ENCODE results near the gene MTIF3.
A peak's percentile ranks its signal among the peaks of the same experiment; 100 is the strongest.

DNA sequence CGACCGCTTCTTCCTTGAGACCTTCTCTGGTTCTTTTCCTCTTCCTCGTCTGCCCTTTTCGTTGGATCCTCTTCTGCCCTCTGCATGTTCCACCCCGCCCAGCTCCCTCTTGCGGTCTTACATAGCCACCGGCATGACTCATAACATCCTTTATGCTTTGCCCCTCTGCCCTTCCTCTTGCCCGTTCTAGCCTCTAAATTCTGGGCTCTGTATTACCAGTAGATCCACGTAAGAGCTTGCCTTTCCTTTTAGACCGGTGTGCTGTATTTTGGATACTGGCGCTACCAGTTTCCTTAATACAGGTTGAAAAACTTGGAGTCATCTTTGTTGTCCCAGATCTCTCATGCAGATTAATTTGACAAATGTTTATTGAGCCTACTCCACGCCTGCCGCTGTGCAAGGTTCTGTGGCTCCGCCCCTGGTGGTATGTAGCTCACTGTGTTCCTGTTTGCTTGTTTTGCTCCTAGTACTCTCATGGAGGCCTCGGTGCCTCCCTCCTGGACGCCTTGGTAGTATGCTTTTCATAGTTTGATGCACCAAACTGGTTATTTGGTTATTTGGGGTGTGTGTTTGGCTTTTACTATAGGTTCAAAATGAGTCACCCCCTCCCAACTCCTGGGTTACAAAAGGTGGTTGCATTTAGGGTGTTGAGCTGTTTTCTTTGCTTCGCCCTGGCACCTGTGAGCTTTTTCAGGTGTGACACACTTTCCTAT lies 24.3 kb downstream of the MTIF3 start:
- TF ChIP-seq, protein P1, sequence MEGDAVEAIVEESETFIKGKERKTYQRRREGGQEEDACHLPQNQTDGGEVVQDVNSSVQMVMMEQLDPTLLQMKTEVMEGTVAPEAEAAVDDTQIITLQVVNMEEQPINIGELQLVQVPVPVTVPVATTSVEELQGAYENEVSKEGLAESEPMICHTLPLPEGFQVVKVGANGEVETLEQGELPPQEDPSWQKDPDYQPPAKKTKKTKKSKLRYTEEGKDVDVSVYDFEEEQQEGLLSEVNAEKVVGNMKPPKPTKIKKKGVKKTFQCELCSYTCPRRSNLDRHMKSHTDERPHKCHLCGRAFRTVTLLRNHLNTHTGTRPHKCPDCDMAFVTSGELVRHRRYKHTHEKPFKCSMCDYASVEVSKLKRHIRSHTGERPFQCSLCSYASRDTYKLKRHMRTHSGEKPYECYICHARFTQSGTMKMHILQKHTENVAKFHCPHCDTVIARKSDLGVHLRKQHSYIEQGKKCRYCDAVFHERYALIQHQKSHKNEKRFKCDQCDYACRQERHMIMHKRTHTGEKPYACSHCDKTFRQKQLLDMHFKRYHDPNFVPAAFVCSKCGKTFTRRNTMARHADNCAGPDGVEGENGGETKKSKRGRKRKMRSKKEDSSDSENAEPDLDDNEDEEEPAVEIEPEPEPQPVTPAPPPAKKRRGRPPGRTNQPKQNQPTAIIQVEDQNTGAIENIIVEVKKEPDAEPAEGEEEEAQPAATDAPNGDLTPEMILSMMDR (IDR thresholded peaks at IDR 0.05), result peak; percentile 66
- no peak for TF ChIP-seq EZH2 (IDR thresholded peaks at IDR 0.05; ENCODE audit: borderline replicate concordance, insufficient read depth, low read depth, low read length, poor library complexity, severe bottlenecking)
